Left lobe of liver (tissue), 2 donors: Measurements from ENCODE around the gene TNK2. TPM values are rescaled to one million over a fixed set of nuclear protein-coding genes. Genes with fewer than 3 reads are reported as not detected.
"Not testable (repeated sequence)": the region's sequence is repeated elsewhere in the genome, so short reads cannot be mapped to it uniquely, and the experiment has no call there.

Experiments
- ATAC-seq: fragments of 200-7000 bp; cut with Tn5 transposase; one replicate; pipeline ENCODE4 v1.9.1; 2020; ENCODE audit warnings: mild to moderate bottlenecking, moderate library complexity
- DNase-seq: peaks from one replicate; pipeline ENCODE4 v3.0.0-alpha.2; 2020; ENCODE audit warnings: low spot score
- total RNA-seq: library from RNA; stranded (reverse); gene quantifications from one replicate; pipeline ENCODE4 v1.2.1, GENCODE V29; 2021
- donor health status: DM: no; HTN: no; CAD: no; lungs with moderate emphysema.
- donor health status: DM: no; HTN: yes; CAD: no.

TNK2 gene
- total RNA-seq, 1 donor from 2014 or later = 55.2 TPM

DNA sequence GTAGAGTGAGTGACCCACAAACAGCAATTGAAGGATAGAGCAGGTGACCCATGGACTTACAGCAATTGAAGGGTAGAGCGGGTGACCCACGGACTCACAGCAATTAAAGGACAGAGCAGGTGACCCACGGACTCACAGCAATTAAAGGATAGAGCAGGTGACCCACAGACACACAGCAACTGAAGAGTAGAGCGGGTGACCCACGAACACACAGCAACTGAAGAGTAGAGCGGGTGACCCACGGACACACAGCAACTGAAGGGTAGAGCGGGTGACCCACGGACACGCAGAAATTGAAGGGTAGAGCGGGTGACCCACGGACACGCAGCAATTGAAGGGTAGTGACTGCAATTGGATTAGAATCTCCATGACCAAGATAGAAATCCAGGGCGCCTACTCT is 9.8 kb upstream of the TNK2 start:
- ATAC-seq (no peak), DNase-seq (peak; percentile 14)

DNA sequence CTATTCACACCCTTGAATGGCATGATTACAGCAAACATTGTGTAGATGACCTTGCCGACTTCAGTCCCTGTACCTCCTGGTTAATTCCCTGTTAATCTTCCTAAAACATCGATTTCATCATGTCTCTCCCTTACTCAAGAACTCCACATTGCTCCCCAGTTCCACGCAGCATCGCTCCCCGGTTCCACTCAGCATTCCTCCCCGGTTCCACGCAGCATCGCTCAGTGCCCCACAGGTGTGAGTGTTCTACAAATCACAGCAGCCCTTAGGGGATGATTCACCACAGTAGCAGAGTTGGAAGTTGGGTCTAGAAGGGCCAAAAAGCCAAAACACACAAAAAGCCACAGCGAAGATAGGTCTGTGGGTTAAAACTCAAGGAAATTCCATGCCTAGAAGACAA is 8.6 kb upstream of the TNK2 start:
- ATAC-seq (no peak), DNase-seq (peak; percentile 7)

DNA sequence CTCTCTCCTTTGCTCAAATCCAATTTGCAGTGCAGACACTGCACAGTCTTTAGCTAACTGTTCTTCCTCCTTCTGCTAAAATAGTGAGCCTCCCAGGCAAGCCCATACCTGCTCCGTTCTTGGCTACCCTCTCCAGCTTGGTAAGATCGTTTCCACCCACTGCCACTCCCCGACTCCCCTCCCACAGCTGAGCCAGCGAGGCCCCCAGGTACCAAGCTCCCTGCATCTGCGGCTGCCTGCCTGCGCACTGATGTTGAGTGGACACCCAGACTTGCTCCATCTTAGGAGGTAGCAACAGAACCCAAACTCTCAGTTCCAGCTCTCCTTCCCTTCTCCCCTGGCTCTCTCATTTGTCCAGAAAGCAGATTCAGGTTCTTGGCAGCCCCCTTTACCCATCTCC is 7.9 kb upstream of the TNK2 start:
- DNase-seq (peak; percentile 40), ATAC-seq (no peak)

DNA sequence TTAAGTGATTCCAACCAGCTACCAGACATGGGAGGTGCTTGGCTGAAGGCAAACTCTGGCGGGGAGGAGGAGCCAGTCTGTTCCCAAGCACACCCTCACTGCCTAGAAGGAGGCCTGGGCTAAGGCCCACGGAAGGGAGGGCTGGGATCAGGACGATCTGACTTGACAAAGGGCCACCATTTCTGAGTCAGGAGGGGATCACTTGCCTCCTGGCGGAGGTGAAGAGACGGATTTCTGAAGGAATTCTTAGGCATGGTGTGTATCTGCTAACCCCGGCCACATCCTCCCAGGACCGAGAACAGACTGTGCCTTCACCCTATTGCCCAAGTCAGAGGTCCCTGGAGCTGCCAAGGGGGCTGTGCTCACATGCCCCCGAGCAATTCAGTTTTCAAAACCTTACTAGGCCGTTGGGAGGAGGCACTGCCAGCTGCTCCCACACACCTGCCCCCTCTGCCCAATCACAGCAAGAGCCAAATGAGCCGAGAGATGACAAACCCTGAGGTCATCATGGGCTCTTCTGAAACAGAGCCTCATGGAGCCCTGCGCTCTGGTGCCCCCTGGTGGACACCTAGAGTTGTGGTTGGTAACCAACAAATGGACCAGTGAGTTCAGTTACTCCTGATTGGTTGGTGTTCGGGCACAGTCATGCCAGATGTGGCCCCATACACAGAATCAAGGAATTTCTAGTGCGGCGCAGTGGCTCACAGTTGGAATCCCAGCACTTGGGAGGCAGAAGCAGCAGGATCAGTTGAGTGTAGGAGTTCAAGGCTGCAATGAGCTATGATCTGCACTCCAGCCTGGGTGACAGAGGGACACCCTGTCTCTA is 6.5 kb upstream of the TNK2 start:
- DNase-seq = peak; percentile 93
- peak; percentile 96 for ATAC-seq

DNA sequence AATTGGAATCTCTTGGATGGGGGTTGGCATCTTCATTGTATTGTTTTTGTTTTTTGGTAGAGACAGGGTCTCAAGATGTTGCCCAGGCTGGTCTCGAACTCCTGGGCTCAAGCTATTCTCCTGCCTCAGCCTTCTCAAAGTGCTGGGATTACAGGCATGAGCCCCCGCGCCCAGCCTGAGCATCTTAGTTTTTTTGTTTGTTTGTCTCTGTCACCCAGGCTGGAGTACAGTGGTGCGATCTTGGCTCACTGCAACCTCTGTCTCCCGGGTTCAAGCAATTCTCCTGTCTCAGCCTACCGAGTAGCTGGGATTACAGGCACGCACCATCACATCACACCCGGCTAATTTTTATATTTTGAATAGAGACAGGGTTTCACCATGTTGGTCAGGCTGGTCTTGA is 5.8 kb upstream of the TNK2 start:
- not testable (repeated sequence) for ATAC-seq, DNase-seq

DNA sequence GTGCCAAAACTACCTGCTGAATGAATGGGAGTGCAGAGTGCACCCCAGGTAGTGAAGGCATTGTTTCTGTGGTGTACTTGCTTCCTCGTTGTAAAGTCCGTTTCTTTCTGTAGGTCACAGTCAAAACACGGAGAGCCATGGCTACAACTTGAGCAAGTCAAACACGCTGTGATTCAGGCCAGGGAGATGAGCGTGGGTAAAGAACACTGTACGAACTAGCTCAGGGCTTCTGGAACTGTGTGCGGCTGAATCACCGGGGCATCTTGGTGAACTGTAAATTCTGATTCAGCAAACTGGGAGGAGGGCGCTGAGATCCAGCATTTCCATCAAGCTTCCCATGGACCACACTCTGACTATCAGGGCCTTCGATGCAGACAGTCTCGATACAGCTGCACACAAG is 5.0 kb upstream of the TNK2 start:
- DNase-seq = peak; percentile 33

DNA sequence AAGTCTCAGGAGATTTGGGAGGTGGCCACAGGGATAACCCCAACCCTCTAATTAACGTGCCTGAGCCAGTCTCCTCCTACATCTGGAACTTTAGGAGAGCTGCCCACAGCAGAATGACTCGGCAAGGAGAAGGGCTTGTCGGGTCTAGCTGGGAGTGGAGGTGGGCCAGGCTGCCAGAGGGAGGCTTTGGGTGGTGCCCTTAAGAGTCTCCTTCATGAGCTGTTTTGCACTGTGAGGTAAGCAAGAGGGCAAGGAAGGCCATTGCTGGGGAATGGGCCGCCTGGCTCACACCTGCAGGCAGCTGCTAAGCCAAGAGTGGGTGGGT is 3.6 kb upstream of the TNK2 start:
- no peak for ATAC-seq
- no peak for DNase-seq

More for the DNA sequence above, 5.0 kb upstream of the TNK2 start:
- no peak for ATAC-seq

DNA sequence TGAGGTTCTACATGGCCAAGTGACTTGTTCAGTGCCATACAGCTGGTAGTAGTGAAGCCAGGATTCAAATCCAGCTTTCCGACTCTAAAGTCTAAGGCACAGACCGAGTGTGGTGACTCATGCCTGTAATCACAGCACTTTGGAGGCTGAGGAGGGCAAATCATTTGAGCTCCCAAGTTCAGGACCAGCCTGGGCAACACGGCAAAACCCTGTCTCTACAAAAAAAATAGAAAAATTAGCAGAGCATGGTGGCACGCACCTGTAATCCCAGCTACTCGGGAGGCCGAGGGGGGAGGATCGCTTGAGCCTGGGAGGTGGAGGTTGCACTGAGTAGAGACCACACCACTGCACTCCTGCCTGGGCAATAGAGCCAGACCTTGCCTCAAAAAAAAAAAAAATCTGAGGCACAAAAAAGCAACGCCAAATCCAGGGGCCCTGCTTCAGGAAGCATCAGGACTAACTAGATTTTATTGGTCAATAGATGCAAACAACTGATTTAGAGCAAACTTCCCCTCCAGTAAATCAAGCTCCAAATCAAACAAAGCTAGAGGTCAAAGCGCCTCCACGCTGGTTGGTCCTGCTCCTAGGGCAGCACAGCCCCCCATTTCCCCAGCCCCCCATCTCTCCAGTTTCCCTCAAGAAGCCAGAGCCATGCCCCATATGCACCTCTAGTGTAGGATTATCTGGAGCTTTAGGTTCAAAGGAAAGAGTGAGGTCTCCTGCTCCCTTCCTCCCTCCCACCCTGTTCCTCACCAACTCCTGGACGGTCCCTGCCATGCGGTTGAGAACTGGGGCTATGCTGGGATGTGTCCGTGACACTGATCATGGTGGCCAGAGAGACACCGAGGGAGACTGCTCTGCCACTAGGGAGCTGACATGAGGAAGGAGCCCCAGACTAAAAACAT is 2.9 kb upstream of the TNK2 start:
- DNase-seq = no peak
- no peak for ATAC-seq

DNA sequence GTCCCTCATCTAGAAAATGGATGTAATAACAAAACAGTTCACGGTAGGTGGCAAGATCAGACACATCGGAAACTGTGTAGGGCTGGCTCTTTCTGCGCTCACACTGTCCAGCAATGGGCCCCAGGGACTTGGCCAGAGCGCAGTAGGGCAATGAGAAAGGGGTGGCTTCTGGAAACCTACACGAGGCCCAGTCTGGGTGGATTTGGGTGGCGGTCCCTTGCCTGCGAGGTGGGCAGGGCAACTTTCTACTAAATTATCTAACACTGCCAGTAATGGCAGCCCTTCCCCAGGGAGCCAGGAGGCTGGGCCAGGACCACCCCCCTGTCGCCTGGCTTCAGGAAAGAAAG is 2.1 kb upstream of the TNK2 start:
- no peak for DNase-seq
- no peak for ATAC-seq

DNA sequence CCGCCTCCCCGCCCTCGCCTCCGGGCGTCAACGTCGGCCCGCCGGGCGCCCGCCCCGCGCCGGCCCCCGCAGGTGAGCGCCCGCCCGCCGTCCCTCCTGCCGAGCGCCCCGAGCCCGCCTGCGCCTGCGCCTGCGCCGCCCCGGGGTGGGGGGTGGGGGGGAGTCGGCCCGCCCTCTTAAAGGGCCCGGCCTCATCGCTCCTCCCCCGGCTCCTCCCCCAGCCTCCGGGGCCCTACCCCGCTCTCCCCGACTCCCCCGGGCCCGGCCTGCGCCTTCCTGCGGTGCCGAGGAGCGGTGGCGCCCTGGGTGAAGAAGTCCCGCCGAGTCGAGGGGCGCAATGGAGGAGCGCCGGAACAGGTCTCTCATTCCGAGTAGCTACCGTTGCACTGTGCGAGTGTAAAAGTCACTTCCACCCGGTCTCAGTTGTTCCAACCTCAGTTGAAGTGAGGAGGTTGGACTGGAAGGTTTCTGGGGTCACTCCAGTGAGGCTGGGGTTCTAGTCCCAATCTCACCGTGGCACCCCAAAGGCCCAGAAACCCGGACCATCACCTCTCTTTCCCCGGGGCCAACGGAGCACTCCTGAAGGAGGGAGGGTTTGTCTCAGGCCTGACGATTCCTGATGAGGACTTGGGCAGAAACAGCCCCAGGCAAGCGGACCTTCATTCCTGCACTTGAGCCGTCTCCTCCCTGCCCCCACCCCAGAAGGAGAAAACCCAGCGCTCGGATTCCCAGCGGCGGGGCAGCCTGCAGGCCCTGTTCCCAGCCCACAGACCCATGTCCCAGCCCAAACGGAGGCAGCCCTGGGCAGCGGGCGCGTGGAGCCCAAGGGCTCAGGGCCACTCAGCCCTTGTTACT is 1.5 kb upstream of the TNK2 start:
- ATAC-seq = peak; percentile 77

DNA sequence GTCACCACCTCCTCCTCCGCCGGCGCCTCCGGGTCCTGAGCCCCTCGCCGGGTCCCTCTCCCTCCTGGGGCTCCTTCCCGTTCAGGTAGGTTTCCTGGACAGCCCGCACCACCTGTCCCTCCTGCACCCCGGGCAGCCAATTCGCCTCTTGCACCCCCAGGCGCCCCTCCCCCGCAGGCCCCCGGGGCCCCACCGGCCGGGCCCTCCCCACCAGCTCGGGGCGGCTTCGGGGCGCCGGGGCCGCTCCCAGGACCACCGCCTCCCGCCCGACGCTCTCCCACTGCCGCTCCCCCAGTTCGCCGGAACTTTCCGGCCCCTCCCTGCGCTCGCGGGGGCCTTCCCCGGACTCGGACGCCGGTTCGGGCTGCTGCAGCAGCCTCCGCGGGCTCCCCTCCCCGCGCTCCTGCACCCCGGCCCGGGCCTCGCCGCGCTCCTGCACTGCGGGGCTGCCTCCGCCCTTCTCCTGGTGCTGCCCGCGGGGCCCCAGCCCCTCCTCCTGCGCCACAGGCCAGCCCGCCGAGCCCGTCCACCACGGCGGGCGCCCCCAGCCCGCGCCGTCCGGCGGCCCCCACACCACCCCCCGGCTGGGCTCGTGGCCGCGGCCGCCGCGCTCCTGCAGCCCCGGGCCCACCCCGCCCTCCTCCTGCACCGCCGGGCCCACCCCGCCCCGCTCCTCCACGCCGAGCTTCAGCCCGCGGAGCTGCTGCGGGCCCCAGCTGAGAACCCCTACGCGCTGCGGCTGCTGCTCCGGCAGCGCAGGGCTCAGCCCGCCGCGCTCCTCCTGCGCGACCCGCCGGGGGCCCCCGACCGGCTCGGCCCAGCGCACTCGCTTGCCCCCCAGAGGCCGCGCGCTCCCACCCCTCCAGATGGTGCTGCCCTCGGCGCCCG is 587 bp upstream of the TNK2 start:
- DNase-seq = no peak

More for the DNA sequence above, 1.5 kb upstream of the TNK2 start:
- peak; percentile 92 for DNase-seq

DNA sequence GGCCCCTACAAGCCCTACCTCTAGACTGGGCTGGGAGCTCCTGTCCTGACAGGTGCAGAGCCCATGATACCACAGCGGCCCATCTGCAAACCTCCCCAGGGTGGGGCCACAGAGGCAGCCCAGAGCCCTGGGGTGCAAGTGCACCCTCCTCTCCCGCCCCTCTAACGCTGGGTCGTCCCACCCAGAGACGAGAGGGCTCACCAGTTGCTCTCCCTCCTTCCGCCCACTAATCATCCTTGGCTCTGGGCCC is 742 bp downstream of the TNK2 start:
- ATAC-seq = peak; percentile 15
- DNase-seq = no peak

More for the DNA sequence above, 587 bp upstream of the TNK2 start:
- peak; percentile 6 for ATAC-seq

DNA sequence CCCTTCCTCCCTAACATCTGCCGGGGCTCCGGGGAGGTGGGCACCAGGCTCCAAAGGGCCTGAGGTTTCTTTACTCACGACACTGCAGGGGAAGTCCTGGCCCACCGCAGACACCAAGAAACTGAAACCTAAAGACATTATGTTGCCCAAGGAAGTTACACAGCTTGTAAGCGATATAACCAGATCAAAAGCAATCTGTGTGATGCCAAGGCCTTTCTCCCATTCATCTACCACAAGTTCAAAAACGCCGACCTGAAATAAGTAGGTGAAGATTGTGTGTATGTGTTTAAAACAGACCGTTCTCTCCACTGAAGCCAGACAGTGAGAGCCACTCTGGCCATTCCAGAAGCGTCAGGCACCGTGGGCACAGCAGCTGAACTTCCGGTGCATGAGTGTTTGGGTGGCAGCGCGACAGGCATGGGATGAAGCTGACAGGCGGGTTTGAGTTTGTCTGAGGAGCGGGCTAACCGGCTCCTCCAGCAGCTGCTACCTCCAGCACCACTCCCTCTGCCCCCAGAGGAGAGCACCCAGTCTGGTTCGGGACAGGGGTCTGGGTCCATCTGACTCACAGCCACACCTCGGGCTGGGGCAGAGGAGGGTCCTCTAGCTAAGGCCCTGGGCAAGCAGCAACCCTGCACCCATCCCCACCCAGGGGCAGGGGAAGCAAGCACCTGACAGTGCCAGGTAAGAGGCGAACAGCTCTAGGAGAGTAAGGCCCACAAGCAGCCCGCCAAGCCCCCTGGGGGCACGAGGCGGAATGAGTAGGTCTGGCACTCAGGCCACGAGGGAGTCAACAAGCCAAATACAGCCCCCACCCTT is 1.3 kb downstream of the TNK2 start:
- ATAC-seq = peak; percentile 16
- no peak for DNase-seq

DNA sequence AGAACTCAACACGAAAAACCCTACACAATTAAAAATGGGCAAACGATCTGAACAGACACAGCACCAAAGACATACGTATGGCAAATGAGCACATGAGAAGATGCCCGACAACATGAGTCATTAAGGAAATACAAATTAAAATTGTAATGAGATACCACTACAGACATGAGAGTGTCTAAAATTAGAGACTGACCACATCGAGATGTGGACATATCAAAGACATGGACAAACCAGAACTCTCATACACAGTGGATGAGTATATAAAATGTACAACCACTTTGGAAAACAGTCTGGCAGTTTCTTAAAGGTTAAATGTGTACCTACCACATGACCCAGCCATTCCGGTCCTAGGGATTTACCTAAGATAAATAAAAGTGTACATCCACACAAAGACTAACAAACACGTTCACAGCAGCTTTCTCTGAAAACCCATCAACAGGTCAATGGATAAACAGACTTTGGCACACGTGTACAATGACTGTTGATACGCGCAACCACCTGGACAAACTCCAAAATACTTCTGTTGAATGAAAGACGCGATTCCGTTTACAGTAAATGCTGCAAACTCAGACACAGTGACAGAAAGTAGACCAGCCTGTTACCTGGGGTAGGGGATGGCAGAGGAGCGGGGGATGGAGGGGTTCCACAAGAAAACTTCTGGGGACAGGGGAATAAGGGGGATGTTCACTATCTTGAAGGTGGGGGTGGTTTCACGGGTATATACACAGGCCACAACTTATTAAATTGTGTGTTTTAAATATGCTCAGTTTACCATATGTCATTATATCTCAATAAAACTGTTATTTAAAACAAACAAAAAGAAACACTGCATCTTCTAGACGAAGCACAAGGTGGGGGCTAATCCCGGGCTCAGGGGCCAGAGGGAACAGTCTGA is 2.1 kb downstream of the TNK2 start:
- no peak for ATAC-seq
- no peak for DNase-seq

DNA sequence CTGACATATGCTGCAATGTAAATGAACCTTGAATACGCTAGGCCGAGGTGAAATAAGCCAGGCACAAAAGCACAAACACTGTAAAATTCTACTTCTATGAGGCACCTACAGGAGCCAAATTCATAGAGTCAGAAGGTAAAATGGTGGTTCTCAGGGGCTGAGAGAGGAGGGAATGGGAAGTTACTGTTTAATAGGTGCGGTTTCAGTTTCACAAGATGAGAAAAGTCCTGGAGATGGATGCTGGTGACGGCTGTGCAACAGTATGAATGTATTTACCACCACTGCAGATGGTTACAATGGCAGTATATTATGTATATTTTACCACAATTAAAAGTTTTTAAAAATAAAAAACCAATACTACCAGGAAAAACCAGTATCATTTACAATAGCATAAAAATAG is 4.0 kb downstream of the TNK2 start:
- no peak for ATAC-seq
- no peak for DNase-seq

DNA sequence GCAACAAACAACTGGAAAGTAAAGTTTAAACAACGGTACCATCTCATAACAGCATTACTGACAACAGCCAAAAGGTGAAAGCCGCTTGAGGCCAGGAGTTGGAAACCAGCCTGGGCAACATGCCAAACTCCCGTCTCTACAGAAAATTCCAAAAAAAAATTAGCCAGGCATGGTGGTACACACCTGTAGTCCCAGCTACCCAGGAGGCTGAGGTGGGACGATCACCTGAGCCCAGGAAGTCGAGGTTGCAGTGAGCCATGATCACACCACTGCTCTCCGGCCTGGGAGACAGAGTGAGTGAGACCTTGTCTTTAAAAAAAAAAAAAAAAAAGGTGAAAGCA is 4.4 kb downstream of the TNK2 start:
- DNase-seq (no peak), ATAC-seq (no peak)

DNA sequence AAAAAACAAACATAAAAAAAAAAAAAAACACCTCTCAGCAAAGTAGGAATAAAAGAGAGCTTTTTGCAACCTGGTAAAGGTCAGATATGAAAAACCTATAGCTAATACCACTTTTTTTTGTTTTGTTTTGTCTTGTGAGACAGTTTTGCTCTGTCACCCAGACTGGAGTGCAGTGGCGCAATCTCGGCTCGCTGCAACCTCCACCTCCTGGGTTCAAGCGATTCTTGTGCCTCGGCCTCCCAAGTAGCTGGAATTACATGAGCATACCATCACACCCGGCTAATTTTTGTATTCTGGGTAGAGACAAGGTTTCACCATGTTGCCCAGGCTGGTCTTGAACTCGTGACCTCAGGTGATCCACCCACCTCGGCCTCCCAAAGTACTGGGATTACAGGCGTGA is 5.7 kb downstream of the TNK2 start:
- ATAC-seq, DNase-seq: not testable (repeated sequence)

DNA sequence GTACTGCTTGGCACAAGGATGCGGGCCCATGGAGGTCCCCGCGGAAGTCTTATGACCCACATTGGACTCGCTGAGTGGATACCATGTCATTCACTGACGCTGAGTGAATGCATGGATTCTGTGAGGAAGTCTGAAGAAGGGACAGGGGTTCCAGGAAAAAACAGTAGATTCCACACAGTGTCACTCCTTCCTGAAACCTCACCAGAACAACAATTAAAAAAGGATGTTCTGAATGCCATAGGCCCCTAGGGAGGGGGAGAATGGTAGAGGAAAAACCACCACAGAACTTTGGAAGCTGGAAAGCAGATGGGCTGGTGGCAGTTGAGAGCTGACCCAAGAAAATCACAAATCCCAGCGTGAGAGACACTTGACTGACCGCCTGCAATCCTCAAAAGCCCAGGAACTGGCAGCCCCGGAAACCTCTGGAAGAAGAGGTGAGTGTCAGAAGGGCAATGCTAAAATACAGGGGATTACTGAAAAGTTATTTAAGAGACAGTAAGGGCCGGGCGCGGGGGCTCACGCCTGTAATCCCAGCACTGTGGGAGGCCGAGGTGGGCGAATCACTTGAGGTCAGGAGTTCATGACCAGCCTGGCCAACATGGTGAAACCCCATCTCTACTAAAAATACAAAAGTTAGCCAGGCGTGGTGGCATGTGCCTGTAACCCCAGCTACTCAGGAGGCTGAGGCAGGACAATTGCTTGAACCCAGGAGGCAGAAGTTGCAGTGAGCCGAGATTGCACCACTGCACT is 6.3 kb downstream of the TNK2 start:
- not testable (repeated sequence) for DNase-seq, ATAC-seq
